ENCODE results near the gene SPG11. TPM values are rescaled to one million over a fixed set of nuclear protein-coding genes. Genes with fewer than 3 reads are reported as not detected.

SPG11 gene
- total and polyA plus RNA-seq, 8 donors, result 21.6 to 61.1 (median 35.2) TPM

DNA sequence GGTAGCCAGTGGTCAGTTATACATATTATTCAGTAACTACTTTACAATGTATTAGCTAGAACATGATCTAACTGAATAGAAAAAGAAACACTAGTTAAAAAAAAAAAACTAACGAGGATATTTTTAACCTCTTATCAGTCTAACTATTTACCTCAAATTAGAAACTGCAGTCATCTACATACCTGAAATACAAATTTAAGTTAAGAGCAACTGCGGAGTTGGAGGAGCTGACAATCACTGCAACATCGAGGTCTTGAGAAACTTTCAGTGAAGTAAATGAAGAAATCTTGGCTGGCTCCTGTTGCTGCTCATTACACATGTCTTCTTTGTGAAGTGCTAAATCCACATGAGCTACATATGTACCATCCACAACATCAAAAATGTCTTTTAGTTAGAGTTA lies 6.5 kb downstream of the SPG11 start:
- H3K9me3 ChIP-seq, result no peaks in the 10 kb centered on the region
- WGBS, 2 donors, result 70 to 76% methylated on average over 3 of the region's 3 CpGs
- H3K27ac ChIP-seq, result no peak overlapping the region
- no peak overlapping the region for H3K4me3 ChIP-seq
- intact Hi-C loops (cut with DNase I), result no loop called here
- peaks cover 0 to 36% (median 3%) of the 10 kb centered on the region in 3 donors for H3K36me3 ChIP-seq
- FAIRE-seq, result no peak
- no peak for ATAC-seq
- DNase-seq, result no peak
- TF ChIP-seq, protein P1, sequence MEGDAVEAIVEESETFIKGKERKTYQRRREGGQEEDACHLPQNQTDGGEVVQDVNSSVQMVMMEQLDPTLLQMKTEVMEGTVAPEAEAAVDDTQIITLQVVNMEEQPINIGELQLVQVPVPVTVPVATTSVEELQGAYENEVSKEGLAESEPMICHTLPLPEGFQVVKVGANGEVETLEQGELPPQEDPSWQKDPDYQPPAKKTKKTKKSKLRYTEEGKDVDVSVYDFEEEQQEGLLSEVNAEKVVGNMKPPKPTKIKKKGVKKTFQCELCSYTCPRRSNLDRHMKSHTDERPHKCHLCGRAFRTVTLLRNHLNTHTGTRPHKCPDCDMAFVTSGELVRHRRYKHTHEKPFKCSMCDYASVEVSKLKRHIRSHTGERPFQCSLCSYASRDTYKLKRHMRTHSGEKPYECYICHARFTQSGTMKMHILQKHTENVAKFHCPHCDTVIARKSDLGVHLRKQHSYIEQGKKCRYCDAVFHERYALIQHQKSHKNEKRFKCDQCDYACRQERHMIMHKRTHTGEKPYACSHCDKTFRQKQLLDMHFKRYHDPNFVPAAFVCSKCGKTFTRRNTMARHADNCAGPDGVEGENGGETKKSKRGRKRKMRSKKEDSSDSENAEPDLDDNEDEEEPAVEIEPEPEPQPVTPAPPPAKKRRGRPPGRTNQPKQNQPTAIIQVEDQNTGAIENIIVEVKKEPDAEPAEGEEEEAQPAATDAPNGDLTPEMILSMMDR (IDR thresholded peaks at IDR 0.05), result no peak
- peaks cover 4 to 10% (median 6%) of the 10 kb centered on the region in 3 donors for H3K4me1 ChIP-seq
- no peaks in the 10 kb centered on the region for H3K27me3 ChIP-seq

DNA sequence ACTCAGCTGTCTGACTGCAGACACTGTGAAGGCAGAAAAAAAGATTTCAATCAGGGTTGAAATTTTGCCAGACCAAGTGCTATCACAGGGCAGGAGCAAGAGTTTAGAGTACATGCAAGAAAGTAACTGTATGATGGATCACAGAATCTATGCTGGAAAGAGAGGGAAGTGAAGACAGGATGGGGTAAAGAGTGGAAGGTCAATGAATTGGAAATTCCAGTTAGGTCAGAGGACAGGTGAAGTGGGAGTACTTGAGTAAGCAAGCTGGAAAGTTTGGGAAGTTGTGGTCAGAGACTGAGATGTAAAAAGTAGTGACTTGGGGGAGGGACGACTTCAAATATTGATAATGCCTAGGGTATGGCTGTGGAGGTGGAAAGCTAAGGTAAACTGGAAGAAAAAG lies 7.2 kb downstream of the SPG11 start:
- DNase-seq (no peak), FAIRE-seq (no peak), ATAC-seq (no peak)
- intact Hi-C loops (cut with DNase I), result no loop called here
- TF ChIP-seq, protein P1 (IDR thresholded peaks at IDR 0.05), result no peak
- no peaks in the 10 kb centered on the region for H3K9me3 ChIP-seq
- peaks cover 2 to 4% (median 3%) of the 10 kb centered on the region in 3 donors for H3K4me1 ChIP-seq
- H3K27me3 ChIP-seq, result no peaks in the 10 kb centered on the region
- 81 to 94% methylated on average over 1 of the region's 1 CpG for WGBS, 2 donors
- peaks cover 0 to 42% (median 3%) of the 10 kb centered on the region in 3 donors for H3K36me3 ChIP-seq
- H3K27ac ChIP-seq, result no peak overlapping the region
- no peak overlapping the region for H3K4me3 ChIP-seq

DNA sequence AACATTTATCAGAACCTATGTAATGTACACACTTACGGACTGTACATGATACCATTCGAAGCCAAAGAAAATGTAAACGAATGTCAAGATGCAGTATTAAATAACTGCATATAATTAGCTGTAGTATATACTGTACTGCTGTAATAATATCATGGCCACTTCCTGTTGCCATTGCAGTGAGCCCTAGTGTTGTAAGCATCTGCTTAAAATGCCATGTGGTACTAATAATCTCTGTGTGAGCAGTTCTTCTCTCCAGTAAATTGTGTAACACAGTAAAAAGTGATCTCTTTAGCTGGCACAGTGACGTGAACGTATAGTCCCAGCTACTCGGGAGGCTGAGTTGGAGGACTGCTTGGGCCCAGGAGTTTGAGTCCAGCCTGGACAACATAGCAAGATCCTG lies 8.6 kb downstream of the SPG11 start:
- Histone ChIP-seq H3K9me3 (no peaks in the 10 kb centered on the region), H3K27ac (no peak overlapping the region), H3K27me3 (no peaks in the 10 kb centered on the region), H3K4me3 (no peak overlapping the region), H3K4me1 (no peaks in the 10 kb centered on the region), H3K36me3 (peaks cover 0 to 42% (median 8%) of the 10 kb centered on the region in 3 donors)
- WGBS, 2 donors, result 94 to 96% methylated on average over 6 of the region's 6 CpGs
- DNase-seq (no peak), FAIRE-seq (no peak), ATAC-seq (no peak)
- TF ChIP-seq, protein P1 (IDR thresholded peaks at IDR 0.05), result no peak
- intact Hi-C loops (cut with DNase I), result no loop called here

DNA sequence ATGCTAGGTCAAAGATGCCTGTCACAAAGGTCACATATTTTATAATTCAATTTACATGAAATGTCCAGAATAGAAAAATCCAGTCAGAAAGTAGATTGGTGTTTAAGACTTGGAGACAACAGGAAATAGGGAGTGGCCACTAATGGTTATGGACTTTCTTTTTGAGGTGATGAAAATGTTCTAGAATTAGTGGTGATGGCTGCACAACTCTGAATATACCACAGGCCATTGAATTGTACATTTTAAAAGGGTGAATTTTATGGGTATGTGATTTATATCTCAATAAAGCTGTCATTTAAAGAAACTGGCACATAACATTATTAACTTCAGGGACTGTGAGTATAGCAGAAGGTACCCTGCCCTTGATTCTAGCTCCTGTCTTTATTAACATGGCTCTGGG lies 15.8 kb downstream of the SPG11 start:
- H3K27me3 ChIP-seq, result no peaks in the 10 kb centered on the region
- H3K27ac ChIP-seq, result no peak overlapping the region
- H3K4me1 ChIP-seq, result no peaks in the 10 kb centered on the region
- FAIRE-seq, result no peak
- H3K9me3 ChIP-seq, result no peaks in the 10 kb centered on the region
- TF ChIP-seq, protein P1 (IDR thresholded peaks at IDR 0.05), result no peak
- ATAC-seq, result no peak
- H3K4me3 ChIP-seq, result no peak overlapping the region
- peaks cover 0 to 48% (median 18%) of the 10 kb centered on the region in 3 donors for H3K36me3 ChIP-seq
- intact Hi-C loops (cut with DNase I), result no loop called here
- no peak for DNase-seq

DNA sequence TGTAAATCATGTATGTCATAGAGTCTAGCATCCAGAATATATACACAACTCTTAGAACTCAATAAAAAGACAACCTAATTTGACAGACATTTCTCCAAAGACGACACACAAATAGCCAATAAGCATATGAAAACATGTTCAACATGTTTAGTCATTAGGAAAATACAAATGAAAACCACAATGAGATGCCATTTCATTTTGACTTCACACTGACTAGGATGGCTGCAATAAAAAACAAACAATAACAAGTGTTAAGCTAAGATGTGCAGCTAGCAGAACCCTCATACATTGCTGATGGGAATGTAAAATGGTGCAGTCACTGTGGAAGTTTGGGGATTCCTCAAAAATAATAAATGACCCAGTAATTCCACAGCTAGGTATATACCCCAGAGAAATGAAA lies 16.4 kb downstream of the SPG11 start:
- intact Hi-C loops (cut with DNase I), result no loop called here
- no peaks in the 10 kb centered on the region for H3K9me3 ChIP-seq
- TF ChIP-seq, protein P1 (IDR thresholded peaks at IDR 0.05), result no peak
- WGBS, 2 donors, result 94 to 100% methylated on average over 1 of the region's 1 CpG
- DNase-seq (no peak), FAIRE-seq (no peak), ATAC-seq (no peak)
- no peaks in the 10 kb centered on the region for H3K4me1 ChIP-seq
- H3K27ac ChIP-seq, result no peak overlapping the region
- H3K27me3 ChIP-seq, result no peaks in the 10 kb centered on the region
- peaks cover 0 to 44% (median 18%) of the 10 kb centered on the region in 3 donors for H3K36me3 ChIP-seq
- H3K4me3 ChIP-seq, result no peak overlapping the region
